Activated T-helper 2 cell treated with anti-CD3 and anti-CD28 coated beads, Interferon-gamma antibody, Interleukin-2, Interleukin-4, amounts not matched to agents 10 μg/mL and 5 μg/mL and 100 μg/mL, durations not matched to agents 14 hours and 24 hours and 36 hours (primary cell): ENCODE measurements around the gene AK5. TPM values are rescaled to one million over a fixed set of nuclear protein-coding genes. Genes with fewer than 3 reads are reported as not detected.

Source experiments
- DNase-seq: peaks from one replicate; pipeline ENCODE4 v3.0.0; 2021; ENCODE audit warnings: low spot score
- H3K27ac Mint-ChIP-seq: one replicate; pipeline ENCODE4 v1.8.0; 2021; ENCODE audit warnings: mixed read lengths
- H3K27me3 Mint-ChIP-seq: one replicate; pipeline ENCODE4 v1.8.0; 2021; ENCODE audit warnings: low read depth, mixed read lengths
- H3K36me3 Mint-ChIP-seq: one replicate; pipeline ENCODE4 v1.8.0; 2021; ENCODE audit warnings: low read depth, mixed read lengths
- H3K4me1 Mint-ChIP-seq: one replicate; pipeline ENCODE4 v1.8.0; 2021; ENCODE audit warnings: low read depth, mixed read lengths
- H3K4me3 Mint-ChIP-seq: one replicate; pipeline ENCODE4 v1.8.0; 2021; ENCODE audit warnings: low read depth, mild to moderate bottlenecking, moderate library complexity, mixed read lengths
- H3K9me3 Mint-ChIP-seq: one replicate; pipeline ENCODE4 v1.8.0; 2021; ENCODE audit warnings: mixed read lengths
- intact Hi-C: fragments of 100-400 bp; cut with micrococcal nuclease; formaldehyde crosslinking; loops from one replicate; pipeline ENCODE4 v1.15.1; 2023
- total RNA-seq: library from RNA; stranded (reverse); gene quantifications from 2 replicates; pipeline ENCODE4 v1.2.3, GENCODE V29; 2022

AK5 gene
- total RNA-seq, 1 donor from 2014 or later, result not detected

DNA sequence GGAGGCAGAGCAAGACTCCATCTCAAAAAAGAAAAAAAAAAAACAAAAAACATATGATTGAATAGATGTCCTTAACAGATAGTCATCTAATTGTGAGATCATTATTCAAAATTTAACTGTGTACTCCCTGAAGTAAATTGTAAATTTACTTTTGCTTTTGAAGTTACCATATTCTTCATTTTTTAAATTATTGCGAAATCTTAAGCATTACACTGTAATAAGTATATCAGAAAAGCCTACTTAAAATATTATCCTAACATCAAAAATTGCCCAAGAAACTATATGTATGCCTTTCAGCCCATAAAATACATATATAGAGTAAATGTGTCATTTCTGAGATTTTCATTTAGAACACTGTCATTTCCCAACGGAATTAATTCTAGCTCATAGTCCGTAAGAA, 91.9 kb downstream of the AK5 start:
- intact Hi-C loops, result no loop called here
- Mint-ChIP-seq H3K4me1 (peaks cover 2% of the 10 kb centered on the region), H3K4me3 (no peak overlapping the region)

DNA sequence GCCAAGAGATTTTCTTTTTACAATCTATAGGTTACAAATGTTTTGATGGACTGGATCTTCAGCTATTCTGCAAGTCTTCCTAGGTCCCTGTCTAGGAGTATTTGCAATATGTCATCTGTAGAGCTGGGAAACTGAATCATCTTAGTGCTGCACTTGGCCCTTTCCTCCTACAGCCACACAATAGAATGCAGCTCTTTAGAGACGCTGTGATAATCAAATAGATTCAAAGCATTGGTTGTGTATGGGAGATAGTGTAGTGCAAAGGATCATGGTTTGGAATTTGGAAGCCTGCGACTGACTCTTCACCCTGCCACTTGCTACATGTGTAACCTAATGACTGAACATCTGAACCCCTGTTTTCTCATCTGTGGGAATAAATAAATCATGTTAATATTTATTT, 93.7 kb downstream of the AK5 start:
- Mint-ChIP-seq H3K36me3 (no peaks in the 10 kb centered on the region), H3K27me3 (no peaks in the 10 kb centered on the region), H3K4me3 (no peak overlapping the region), H3K9me3 (no peaks in the 10 kb centered on the region), H3K27ac (no peak overlapping the region), H3K4me1 (peaks cover 2% of the 10 kb centered on the region)
- intact Hi-C loops, result no loop called here
- no peak for DNase-seq

More for the DNA sequence above, 91.9 kb downstream of the AK5 start:
- H3K9me3 Mint-ChIP-seq, result no peaks in the 10 kb centered on the region
- no peaks in the 10 kb centered on the region for H3K27me3 Mint-ChIP-seq
- H3K36me3 Mint-ChIP-seq, result no peaks in the 10 kb centered on the region
- H3K27ac Mint-ChIP-seq, result no peak overlapping the region
- DNase-seq, result no peak

GRCh38 chr1:77375990-77376389, 94.2 kb downstream of the AK5 start:
- Mint-ChIP-seq H3K9me3 (no peaks in the 10 kb centered on the region), H3K27ac (no peak overlapping the region)
- intact Hi-C loops, result no loop called here

GRCh38 chr1:77378723-77379535, 97.1 kb downstream of the AK5 start:
- H3K4me1 Mint-ChIP-seq, result no peaks in the 10 kb centered on the region
- DNase-seq, result no peak
- H3K27ac Mint-ChIP-seq, result no peak overlapping the region
- no peaks in the 10 kb centered on the region for H3K27me3 Mint-ChIP-seq
- no peaks in the 10 kb centered on the region for H3K36me3 Mint-ChIP-seq
- no peaks in the 10 kb centered on the region for H3K9me3 Mint-ChIP-seq
- H3K4me3 Mint-ChIP-seq, result no peak overlapping the region
- intact Hi-C loops, result no loop called here

More at GRCh38 chr1:77375990-77376389, 94.2 kb downstream of the AK5 start:
- peaks cover under 1% of the 10 kb centered on the region for H3K4me1 Mint-ChIP-seq
- H3K27me3 Mint-ChIP-seq, result no peaks in the 10 kb centered on the region
- H3K4me3 Mint-ChIP-seq, result no peak overlapping the region
- DNase-seq, result no peak
- no peaks in the 10 kb centered on the region for H3K36me3 Mint-ChIP-seq

DNA sequence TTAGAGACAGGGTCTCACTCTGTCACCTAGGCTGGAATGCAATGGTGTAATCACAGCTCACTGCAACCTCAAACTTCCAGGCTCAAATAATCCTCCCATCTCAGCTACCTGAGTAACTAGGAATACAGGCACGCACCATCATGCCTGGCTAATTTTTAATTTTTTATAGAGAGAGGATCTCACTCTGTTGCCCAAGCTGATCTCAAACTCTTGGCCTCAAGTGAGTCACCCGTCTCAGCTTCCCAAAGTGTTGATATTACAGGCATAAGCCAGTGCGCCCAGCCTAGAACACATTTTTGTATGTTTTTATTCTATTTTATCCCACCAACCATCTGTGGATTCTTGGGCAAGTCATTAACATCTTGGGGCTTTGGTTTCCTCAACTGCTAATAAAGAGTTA, 100.5 kb downstream of the AK5 start:
- no peaks in the 10 kb centered on the region for H3K4me1 Mint-ChIP-seq
- no peak overlapping the region for H3K4me3 Mint-ChIP-seq
- no peak overlapping the region for H3K27ac Mint-ChIP-seq
- no peaks in the 10 kb centered on the region for H3K36me3 Mint-ChIP-seq
- no peaks in the 10 kb centered on the region for H3K9me3 Mint-ChIP-seq
- DNase-seq, result no peak
- no peaks in the 10 kb centered on the region for H3K27me3 Mint-ChIP-seq
- intact Hi-C loops, result no loop called here

- Mint-ChIP-seq H3K4me1 (peaks cover 2% of the 10 kb centered on the region), H3K27ac (no peak overlapping the region), H3K4me3 (no peak overlapping the region), H3K36me3 (no peaks in the 10 kb centered on the region), H3K27me3 (no peaks in the 10 kb centered on the region), H3K9me3 (no peaks in the 10 kb centered on the region)
- DNase-seq, result no peak
- intact Hi-C loops, result no loop called here
These were observed 101.4 kb downstream of the AK5 start for GRCh38 chr1:77383236-77383635.

- peaks cover 2% of the 10 kb centered on the region for H3K4me1 Mint-ChIP-seq
- intact Hi-C loops, result no loop called here
- H3K27ac Mint-ChIP-seq, result no peak overlapping the region
- no peak for DNase-seq
- no peaks in the 10 kb centered on the region for H3K36me3 Mint-ChIP-seq
- peaks cover 2% of the 10 kb centered on the region for H3K27me3 Mint-ChIP-seq
- no peak overlapping the region for H3K4me3 Mint-ChIP-seq
- no peaks in the 10 kb centered on the region for H3K9me3 Mint-ChIP-seq
These were observed 103.7 kb downstream of the AK5 start for GRCh38 chr1:77385551-77385950.

GRCh38 chr1:77386276-77386675, 104.5 kb downstream of the AK5 start:
- H3K36me3 Mint-ChIP-seq, result no peaks in the 10 kb centered on the region
- intact Hi-C loops, result no loop called here
- H3K4me3 Mint-ChIP-seq, result no peak overlapping the region
- DNase-seq, result no peak
- H3K4me1 Mint-ChIP-seq, result peaks cover 2% of the 10 kb centered on the region
- H3K9me3 Mint-ChIP-seq, result no peaks in the 10 kb centered on the region
- H3K27ac Mint-ChIP-seq, result no peak overlapping the region
- H3K27me3 Mint-ChIP-seq, result peaks cover 2% of the 10 kb centered on the region

- Mint-ChIP-seq H3K4me1 (peaks cover 2% of the 10 kb centered on the region), H3K9me3 (no peaks in the 10 kb centered on the region), H3K36me3 (no peaks in the 10 kb centered on the region), H3K27me3 (peaks cover 2% of the 10 kb centered on the region), H3K27ac (no peak overlapping the region), H3K4me3 (no peak overlapping the region)
- intact Hi-C loops, result no loop called here
- no peak for DNase-seq
These were observed 105.7 kb downstream of the AK5 start for GRCh38 chr1:77387553-77387952.

DNA sequence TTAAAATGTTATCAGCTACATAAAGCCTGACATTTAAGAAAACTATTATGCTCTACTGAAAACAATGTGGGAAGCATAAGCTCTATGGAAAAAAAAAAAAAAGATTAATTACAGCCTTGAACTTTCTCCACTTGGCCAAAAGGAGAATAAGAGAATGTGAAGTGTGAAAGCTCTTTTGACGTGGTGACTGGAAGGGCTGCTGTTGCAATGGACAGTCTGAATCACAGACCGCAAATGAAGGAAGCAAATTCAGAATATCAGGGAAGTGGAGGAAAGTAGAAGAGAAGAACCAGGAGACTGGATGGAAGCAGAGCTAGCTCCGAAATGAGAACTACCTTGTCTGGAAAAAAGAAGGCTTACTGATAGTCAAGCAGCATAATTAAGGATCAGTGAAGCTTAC, 106.8 kb downstream of the AK5 start:
- DNase-seq, result no peak
- H3K9me3 Mint-ChIP-seq, result no peaks in the 10 kb centered on the region
- H3K36me3 Mint-ChIP-seq, result no peaks in the 10 kb centered on the region
- no peak overlapping the region for H3K27ac Mint-ChIP-seq
- H3K27me3 Mint-ChIP-seq, result peaks cover 2% of the 10 kb centered on the region
- intact Hi-C loops, result no loop called here
- peaks cover 2% of the 10 kb centered on the region for H3K4me1 Mint-ChIP-seq
- H3K4me3 Mint-ChIP-seq, result no peak overlapping the region

- intact Hi-C loops, result no loop called here
- no peak for DNase-seq
- H3K36me3 Mint-ChIP-seq, result no peaks in the 10 kb centered on the region
- H3K4me3 Mint-ChIP-seq, result no peak overlapping the region
- H3K9me3 Mint-ChIP-seq, result no peaks in the 10 kb centered on the region
- peaks cover 2% of the 10 kb centered on the region for H3K4me1 Mint-ChIP-seq
- no peak overlapping the region for H3K27ac Mint-ChIP-seq
- H3K27me3 Mint-ChIP-seq, result peaks cover 2% of the 10 kb centered on the region
These were observed 110.7 kb downstream of the AK5 start for GRCh38 chr1:77392486-77392885.

GRCh38 chr1:77394166-77394565, 112.3 kb downstream of the AK5 start:
- DNase-seq, result no peak
- Mint-ChIP-seq H3K27me3 (peaks cover 2% of the 10 kb centered on the region), H3K36me3 (no peaks in the 10 kb centered on the region), H3K9me3 (no peaks in the 10 kb centered on the region), H3K27ac (no peak overlapping the region), H3K4me3 (no peak overlapping the region), H3K4me1 (no peaks in the 10 kb centered on the region)
- intact Hi-C loops, result no loop called here

GRCh38 chr1:77395051-77395450, 113.2 kb downstream of the AK5 start:
- H3K4me3 Mint-ChIP-seq, result no peak overlapping the region
- H3K27me3 Mint-ChIP-seq, result no peaks in the 10 kb centered on the region
- no peak overlapping the region for H3K27ac Mint-ChIP-seq
- H3K9me3 Mint-ChIP-seq, result no peaks in the 10 kb centered on the region
- H3K4me1 Mint-ChIP-seq, result no peaks in the 10 kb centered on the region
- DNase-seq, result no peak
- no peaks in the 10 kb centered on the region for H3K36me3 Mint-ChIP-seq
- intact Hi-C loops, result no loop called here
